Transverse colon (tissue), 4 donors: ENCODE results near the gene FOXD3.

Source experiments
- EP300 ChIP-seq: sonication (generic); formaldehyde crosslinking; IDR thresholded peaks from one replicate; pipeline ENCODE4 v1.6.1; 2017; ENCODE audit warnings: antibody characterized with exemption, low read depth
- POLR2A ChIP-seq: fragments of 450-650 bp; IDR thresholded peaks from one replicate; pipeline ENCODE4 v1.6.1; 2016; ENCODE audit warnings: antibody characterized with exemption, mild to moderate bottlenecking, moderate library complexity
- POLR2AphosphoS5 ChIP-seq, 3 donors: sonication (generic); formaldehyde crosslinking; IDR thresholded peaks; one replicate each; pipeline ENCODE4 v1.6.1; 2016; ENCODE audit warnings: antibody characterized with exemption in 3 of 3
- TF ChIP-seq, protein P1 (sequence below), 5 experiments: fragments of 200-600 bp in 3 of 5; fragments of 450-650 bp in 2 of 5; sonication (generic) in 3 of 5; IDR thresholded peaks; 1 replicate in 2 of 5; 2 replicates in 3 of 5; pipeline ENCODE4 v1.5.1; 2016 to 2017; ENCODE audit warnings: antibody characterized with exemption in 5 of 5, inconsistent platforms in 3 of 5, mild to moderate bottlenecking in 2 of 5, moderate library complexity in 1 of 5

DNA sequence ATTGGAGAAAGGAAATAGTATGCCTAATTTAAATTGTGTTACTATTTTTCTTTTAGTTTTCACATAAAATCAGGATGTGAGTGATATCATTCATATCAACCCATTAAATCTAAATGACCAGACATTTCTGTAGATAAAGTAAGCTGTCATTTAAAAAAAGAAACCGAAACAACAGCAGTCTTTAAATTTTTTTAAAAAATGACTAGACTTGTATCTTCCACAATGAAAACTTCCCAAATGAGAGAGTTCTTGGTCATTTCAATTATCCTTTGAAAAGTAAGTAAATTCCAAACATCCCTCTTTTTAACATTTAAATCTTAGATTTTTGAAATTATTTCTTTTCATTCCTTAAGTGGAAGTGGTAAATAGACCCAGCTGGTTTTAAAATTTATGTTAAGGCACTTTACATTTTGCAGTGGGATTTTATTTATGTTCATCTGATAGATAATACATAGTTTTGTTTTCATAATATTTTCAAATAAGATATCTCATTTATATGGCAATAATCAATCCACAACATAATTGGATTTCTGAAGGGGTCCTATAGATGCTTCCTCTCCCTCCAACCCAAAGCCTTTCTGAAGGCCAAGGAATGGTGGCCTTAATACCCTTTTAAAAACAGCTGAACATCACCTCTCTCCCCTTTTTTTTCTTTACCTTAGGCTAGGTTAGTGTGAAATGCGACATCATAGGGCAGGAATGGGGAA is 3.1 kb downstream of the FOXD3 start:
- TF ChIP-seq, protein P1, sequence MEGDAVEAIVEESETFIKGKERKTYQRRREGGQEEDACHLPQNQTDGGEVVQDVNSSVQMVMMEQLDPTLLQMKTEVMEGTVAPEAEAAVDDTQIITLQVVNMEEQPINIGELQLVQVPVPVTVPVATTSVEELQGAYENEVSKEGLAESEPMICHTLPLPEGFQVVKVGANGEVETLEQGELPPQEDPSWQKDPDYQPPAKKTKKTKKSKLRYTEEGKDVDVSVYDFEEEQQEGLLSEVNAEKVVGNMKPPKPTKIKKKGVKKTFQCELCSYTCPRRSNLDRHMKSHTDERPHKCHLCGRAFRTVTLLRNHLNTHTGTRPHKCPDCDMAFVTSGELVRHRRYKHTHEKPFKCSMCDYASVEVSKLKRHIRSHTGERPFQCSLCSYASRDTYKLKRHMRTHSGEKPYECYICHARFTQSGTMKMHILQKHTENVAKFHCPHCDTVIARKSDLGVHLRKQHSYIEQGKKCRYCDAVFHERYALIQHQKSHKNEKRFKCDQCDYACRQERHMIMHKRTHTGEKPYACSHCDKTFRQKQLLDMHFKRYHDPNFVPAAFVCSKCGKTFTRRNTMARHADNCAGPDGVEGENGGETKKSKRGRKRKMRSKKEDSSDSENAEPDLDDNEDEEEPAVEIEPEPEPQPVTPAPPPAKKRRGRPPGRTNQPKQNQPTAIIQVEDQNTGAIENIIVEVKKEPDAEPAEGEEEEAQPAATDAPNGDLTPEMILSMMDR (IDR thresholded peaks at IDR 0.05), result no peak
- TF ChIP-seq POLR2AphosphoS5 (IDR thresholded peaks at IDR 0.05) (no peak), POLR2A (no peak), EP300 (no peak)
